Gastroesophageal sphincter (tissue), 2 donors: Measurements from ENCODE around the gene SLC35G3.
"Not testable (repeated sequence)": the region's sequence is repeated elsewhere in the genome, so short reads cannot be mapped to it uniquely, and the experiment has no call there.

ENCODE experiments used
- EP300 ChIP-seq: sonication (generic); formaldehyde crosslinking; IDR thresholded peaks from one replicate; pipeline ENCODE4 v1.6.1; 2017; ENCODE audit warnings: antibody characterized with exemption, mild to moderate bottlenecking
- POLR2A ChIP-seq, 2 donors: fragments of 450-650 bp; IDR thresholded peaks; one replicate each; pipeline ENCODE4 v1.6.1; 2017; ENCODE audit warnings: antibody characterized with exemption in 2 of 2, mild to moderate bottlenecking in 2 of 2, moderate library complexity in 1 of 2

DNA sequence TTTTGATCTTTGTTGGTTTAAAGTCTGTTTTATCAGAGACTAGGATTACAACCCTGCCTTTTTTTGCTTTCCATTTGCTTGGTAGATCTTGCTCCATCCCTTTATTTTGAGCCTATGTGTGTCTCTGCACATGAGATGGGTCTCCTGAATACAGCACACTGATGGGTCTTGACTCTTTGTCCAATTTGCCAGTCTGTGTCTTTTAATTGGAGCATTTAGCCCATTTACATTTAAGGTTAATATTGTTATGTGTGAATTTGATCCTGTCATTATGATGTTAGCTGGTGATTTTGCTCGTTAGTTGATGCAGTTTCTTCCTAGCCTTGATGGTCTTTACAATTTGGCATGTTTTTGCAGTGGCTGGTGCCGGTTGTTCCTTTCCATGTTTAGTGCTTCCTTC, 8.4 kb upstream of the SLC35G3 start:
- TF ChIP-seq EP300; POLR2A (IDR thresholded peaks at IDR 0.05): not testable (repeated sequence)
